NCI-H748 (cell line): ENCODE results near the gene TSFM.

Experiments
- DNase-seq: peaks from one replicate; lab custom pipeline; 2025; ENCODE audit not compliant: unreplicated experiment; lab: John Stamatoyannopoulos, UW

TSFM gene

DNA sequence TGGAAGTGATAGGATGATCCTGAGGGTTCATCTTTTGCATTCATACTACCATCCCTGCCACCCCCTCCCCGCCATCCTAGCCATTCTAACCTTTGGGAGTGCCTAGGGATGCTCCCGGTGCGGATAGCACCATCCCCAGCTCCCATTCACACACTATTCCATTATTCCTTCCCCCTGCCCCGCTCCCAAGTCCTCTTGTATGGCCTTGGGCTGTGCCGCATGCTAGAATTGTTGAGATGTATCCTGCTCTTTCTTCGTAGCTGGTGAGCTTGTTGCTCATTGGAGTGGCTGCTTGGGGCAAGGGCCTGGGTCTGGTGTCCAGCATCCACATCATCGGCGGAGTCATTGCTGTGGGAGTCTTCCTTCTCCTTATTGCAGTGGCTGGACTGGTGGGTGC, 37.1 kb upstream of the TSFM start:
- peak; percentile 38 for DNase-seq

DNA sequence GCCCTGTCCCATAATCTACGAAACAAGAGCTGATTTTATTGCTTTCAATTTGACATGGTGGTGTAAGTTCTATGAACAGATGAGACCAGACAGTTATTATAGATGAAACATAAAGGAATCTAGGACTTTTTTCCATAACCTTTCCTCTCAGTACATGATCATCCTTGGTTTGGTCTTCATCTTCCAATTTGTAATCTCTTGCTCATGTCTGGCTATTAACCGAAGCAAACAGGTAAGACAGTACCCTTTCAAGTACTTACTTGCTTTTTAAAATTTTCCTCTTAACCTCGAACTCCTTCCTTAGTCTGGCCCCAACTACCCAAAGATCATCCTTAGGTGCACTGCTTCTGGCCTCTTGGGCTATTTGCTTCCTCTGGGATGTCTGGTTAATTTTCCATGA, 36.6 kb upstream of the TSFM start:
- no peak for DNase-seq

DNA sequence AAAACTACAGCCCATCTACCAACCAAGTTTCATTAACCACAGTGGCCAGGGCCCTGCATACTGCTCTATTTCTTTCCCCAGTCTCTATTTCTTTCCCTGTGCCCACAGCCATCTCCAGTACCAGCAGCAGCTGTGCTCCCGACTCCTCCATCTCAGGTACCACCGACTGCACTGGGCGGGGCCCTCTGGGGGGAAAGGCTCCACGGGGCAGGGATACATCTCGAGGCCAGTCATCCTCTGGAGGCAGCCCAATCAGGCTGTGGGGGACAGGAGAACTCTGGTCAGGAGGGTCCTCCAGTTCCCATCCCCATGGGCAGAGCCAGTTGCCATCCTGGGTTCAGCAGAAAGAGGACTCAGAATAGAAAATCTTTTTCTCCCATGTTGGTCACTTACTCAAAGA, 33.5 kb upstream of the TSFM start:
- DNase-seq, result no peak

DNA sequence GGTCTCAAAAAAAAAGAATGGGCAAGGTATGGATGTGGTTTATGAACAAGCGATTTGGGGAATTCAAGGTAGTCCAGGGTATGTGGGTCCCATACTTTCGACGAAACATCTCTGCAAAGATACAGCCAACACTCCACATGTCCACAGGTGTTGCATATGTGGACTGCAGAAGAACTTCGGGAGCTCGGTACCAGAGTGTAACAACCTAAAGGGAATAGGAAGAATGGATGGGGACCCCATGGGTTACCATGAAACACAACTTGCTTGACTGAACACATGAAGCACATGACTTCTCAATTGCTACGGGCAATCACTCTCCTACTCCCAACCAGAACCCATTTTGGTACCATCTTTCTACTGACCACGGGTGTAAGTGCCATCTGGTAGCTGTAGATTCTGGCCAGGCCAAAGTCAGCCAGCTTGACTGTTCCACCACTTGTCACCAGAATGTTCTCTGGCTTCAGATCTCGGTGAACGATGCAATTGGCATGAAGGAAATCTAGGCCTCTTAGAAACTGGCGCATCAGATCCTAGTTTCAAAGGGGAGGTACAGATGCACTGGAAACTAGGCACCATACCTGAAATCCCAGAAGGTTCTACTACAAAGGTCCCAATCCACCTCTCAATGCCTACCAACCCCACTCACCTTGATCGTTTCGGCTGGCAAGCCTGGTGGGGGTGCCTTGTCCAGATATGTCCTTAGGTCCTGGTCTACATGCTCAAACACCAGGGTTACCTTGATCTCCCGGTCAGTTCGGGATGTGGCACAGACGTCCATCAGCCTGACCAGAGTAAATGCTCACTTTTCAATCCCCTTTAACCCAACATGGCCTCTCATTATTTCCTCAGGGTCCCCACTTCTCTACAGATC, 31.8 kb upstream of the TSFM start:
- no peak for DNase-seq

DNA sequence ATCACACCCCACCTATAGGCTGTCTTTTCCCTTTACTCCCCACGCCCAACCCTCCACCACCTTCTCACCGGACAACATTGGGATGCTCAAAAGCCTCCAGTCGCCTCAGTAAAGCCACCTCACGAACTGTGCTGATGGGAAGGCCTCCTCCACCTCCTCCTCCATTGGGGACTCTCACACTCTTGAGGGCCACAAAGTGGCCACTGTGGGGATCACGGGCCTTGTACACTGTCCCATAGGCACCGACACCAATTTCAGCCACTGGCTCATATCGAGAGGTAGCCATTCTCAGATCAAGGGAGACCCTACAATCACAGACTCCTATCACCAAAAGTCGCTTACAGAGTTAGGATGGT, 31.2 kb upstream of the TSFM start:
- DNase-seq, result peak; percentile 37

DNA sequence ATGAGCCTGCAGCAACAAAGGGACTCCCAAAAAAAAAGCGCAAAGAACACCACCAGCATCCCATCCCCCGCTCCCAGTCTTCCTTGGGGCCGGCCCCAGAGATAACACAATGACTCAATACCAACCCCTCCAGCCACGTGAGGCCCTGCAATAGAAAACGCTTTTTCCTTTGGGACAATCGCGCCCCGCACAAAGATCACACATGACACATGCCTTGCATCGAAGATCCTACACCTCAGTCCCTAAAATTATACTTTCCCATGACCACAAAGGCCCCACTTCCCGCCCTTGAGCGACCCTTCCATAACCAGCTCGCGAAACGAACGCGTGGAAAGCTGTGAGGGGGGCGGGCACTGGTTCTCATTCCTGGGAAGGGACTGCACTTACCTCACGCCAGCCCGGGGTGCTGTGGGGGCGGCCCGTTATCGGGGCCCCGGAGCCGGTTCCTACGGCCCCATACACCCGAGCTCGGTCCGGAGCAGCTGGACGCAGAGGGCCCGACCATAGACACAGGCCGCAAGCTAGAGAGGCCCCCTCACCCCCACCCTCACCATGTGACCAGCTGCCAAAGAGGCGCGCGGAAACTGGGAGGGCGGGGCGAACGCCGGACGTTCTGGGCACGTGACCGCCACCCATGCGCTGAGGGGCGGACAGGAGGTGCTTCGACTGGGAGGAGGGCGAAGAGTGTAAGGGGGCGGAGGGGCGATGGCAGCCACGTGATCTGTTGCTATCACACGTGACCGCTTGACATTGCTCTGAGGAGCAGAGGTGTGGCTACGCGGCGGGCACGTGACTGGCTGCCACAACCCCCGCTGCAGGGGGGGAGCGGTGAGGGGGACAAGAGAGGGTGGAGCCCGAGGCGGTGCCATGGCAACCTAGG, 30.6 kb upstream of the TSFM start, which contains the start of gene CDK4:
Gene CDK4 (minus strand): TSS at position 523 of the 880 bp plus-strand sequence. CDS start 593 bp downstream, outside the sequence.
- peak; percentile 100 for DNase-seq

DNA sequence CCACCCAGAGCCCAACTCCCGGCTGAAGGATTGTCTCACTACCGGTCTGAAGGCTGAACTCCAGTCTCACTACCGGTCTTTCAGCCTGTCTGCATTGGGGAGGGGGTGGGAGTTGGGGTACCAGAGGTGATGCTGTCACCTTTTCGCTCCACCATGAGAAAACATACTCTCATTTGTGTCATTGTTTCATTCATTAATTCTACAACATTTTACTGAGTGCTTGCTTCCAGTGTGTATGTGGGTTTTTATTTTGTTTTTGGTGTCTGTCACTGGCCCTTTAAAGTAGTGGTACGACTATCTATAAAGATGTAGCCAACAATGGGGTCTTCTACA, 30.0 kb upstream of the TSFM start:
- no peak for DNase-seq

DNA sequence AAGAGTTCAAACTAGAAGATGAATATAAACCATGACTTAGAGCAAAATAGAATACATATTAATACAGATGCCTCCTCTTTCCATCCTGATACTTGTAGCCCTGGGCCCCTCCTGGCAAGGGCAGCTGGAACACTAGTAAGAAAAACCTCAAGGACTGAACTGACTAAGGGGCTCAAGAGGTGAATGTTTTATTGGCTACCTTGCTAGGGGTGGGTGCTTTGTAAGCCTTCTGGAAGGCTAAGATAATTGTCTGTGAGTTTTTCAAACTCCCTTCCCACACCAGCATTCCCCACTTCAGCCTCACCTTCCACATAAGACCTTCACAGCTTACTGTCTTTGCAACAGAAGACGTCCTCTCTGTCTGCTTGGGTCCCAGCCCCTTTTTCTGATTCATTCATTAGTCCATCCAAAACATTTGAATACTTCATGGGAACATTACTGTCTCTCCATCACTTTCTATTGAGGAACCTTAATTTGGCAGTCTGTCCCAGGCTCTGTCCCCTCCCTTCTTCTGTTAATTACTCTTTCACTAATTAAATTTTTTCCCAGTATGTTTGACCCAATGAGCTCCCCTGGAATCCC, 28.7 kb upstream of the TSFM start:
- DNase-seq, result no peak

DNA sequence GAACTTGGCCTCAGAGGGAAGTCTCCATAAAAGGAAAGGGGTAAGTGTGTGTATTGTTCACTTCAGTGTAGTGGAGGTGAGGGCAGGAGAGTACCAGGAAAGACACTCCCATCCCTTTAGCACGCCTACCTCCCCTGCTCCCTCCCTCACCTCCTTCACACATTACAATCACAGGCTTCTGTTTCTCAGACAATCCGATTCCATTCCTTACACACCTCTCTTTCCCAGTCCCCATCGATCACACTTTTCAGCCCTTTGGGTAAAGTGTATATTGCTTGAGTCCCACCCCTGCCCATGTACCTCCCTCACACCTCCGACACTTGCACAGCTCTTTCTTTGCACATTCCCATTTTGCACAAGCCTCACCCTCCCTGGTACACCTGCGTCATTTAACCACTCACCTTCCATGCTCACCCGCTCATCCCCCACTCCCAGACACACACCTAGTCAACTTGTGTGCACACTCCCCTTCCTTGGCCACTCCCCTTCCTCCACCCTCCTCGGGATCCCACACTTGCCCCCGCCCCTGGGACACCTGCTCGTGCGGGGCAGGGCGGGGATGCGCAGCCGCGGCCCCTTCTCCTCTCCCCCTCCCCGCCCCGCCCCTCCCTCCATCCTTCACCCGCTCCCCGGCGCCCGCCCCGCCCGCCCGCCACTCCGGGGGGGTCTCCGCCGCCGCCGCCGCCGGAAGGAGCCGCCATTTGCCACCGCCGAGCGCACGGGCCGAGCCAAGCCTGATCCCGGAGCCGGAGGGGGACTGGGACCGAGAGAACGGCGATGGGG, 28.0 kb upstream of the TSFM start, which contains the start of gene MARCHF9:
Gene MARCHF9 (plus strand): TSS at position 693 of the 783 bp plus-strand sequence. CDS start 426 bp downstream, outside the sequence.
- DNase-seq, result peak; percentile 94

DNA sequence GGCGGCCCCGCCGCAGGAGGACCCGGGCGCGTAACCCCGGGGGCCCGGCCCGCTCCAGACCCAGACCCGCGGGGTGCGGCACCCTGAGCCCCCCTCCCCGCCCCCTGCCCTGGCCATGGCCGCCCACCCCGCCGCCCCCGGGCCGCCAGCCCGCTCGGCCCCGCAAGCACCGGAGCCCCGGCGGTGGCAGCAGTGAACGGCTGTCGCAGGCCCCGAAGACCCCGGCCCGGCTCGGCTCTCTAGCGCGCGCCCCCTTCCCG, 27.5 kb upstream of the TSFM start:
- DNase-seq, result no peak

DNA sequence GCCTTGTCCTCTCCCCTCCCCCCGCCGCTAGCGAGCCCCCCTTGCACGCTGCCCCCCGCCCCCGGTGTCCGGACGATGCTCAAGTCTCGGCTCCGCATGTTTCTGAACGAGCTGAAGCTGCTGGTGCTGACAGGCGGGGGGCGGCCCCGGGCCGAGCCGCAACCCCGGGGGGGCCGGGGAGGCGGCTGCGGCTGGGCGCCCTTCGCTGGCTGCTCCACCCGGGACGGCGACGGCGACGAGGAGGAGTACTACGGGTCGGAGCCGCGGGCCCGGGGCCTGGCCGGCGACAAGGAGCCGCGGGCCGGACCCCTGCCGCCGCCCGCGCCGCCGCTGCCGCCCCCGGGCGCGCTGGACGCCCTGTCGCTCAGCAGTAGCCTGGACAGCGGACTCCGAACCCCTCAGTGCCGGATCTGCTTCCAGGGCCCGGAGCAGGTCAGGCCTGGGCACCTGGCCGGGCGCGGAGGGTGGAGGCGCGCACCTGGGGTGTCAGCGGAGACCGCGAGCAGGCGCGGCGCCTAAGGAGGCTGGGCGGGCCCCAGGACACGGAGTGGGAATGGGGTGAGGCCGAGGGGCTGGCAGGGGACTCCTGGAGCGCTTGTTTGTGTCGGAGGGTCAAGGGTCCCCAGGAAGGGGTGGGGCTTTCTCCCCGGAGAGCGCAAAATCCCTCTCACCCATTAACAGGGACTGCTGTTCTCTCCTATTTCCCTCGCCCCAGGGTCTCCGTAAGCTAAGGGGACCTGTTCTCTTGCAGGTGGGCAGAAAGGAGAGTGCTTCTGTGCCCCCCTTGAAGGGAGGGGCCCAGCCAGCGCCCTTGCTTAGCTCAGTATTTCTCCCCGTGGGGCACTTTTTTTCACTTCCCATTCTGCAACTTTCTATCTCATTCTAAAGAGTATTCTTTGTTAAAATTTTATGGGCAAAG, 26.9 kb upstream of the TSFM start:
- DNase-seq, result peak; percentile 54

DNA sequence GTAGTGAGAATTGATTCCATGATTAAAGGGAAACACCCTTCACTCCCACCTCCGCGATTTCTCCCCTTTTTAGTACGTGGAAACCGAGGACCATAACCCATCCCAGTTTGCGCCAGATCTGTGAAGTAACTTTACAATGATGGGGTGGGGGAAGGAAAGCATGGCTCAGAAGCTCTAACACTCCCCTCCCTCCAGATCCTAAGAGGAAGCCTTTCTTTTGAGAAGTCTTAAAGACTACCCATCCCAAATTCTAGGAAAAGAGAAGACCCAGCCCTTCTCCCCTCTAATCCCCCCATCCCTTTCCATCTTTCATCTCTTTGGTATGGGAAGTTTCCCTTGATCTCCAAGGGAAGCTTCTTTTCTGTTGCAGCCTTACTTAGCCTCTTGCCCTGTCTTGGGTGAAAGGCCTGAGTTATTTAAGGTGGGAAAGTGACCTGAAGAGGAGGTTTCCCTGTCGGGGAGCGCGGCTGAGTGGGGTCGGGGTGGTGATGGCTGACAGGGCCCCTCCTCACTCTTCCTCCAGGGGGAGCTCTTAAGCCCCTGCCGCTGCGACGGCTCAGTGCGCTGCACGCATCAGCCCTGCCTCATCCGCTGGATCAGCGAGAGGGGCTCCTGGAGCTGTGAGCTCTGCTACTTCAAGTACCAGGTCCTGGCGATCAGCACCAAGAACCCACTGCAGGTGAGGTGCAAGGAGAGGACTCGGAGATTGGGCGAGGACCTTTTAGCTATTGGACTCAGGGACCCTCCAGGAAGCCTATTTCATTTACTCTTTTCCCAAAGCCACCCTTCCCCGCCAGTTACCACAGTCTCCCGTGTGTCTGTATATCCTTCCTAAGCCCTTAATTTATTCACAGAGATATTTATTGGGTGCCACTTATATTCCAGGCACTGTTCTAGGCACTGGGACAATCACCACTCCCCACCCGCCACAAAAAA, 25.9 kb upstream of the TSFM start:
- DNase-seq, result peak; percentile 69

DNA sequence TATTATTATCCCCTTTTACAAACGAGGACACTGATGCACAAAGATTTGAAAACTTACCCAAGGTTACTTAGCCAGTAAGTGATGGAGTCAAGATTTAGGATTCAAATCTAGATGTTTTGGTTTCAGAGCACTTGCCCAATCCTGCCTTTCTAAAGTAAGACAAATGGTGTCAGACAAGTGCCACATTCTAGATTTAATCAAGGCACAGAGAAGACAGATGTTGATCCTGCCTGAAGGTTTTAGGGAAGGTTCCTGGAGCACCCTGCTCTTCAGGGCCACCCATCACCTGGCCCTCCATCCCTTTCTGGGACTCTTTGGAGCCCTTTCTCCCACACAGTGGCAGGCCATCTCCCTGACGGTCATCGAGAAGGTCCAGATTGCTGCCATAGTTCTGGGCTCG, 24.8 kb upstream of the TSFM start:
- no peak for DNase-seq

DNA sequence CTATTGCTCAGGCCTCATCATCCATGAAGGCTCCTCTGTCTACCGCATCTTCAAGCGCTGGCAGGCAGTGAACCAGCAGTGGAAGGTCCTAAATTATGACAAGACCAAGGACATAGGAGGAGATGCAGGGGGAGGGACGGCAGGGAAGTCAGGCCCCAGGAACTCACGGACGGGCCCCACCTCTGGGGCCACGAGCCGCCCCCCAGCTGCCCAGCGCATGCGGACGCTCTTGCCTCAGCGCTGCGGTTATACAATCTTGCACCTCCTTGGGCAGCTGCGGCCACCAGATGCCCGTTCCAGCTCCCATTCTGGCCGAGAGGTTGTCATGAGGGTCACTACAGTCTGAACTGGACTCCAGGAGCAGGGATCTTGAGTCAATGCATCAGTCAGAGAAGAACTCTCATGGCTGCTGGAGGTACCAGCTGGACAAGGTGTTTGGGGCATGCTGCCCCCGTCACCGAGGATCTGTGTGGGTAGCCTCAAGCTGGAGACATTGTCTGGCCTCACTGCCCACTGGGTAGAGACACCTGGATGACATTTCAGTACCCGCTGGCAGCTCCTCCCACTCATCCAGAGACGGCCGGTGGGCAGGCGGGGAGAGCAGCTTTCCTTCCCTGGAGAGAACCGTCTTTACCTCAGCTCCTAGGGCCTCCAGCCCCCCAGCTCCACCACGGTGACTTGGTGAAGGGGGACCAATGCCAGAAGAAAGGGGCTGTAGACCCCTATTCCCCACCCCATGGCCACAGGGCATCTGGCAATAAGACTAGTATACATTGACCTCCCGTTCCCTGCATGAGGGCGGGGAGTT, 23.8 kb upstream of the TSFM start:
- DNase-seq, result no peak

DNA sequence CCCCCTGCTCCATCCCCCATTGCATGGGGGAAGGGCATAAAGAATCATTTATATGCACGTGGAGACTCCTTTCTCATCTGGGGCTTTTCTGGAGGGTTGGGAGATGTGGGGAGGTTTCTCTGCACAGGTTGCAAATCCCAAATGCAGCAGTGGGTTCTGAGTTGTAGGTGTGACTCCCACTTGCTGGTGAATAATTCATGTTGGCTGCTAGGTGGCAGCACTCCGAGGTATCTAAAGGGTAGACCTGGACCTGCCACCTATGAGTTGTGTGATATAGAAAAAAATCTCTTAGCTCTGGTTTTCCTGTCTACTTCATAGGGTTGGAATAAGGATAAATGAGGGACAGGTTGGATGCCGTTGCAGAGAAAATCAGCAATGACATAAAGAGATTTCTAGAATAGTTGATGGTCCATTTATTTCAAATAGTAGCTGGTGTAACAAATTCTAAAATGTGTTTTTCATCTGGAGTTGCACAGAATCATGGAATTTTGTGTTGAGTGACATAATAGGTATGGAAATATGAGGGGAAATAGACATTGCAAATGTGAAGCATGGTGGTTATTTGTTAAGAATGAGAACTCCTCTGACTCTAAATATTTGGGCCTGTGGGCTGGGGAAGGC, 23.1 kb upstream of the TSFM start:
- peak; percentile 37 for DNase-seq

DNA sequence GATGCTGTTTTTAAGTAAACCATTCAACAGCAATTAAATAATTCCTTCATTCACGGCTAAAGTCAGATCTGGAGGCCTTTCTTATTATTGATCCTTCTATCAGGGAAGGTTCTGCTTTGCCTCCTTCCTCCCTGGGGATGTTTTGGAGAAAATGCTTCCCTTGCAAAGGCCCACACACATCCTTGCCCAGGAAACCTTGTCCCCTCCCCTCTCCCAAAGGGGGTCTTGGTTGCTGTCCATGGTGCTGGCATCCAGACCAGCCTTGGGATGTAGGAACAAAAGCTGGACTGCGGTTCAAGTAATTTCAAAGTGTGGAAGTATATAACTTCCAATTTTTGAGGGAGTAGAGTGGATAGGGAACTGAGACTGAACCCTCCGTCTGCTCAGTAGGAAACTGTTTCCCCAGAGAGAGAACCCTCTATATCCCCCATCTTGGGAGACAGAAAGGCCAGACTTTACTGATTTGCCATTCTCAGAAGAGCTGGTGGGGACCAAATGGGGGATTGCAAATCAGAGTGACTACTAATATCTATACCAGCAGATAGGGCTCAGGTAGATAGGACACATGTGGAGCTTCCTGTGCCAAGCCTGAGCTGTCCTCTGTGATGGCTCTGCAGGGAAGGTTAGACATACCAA, 22.1 kb upstream of the TSFM start:
- no peak for DNase-seq

DNA sequence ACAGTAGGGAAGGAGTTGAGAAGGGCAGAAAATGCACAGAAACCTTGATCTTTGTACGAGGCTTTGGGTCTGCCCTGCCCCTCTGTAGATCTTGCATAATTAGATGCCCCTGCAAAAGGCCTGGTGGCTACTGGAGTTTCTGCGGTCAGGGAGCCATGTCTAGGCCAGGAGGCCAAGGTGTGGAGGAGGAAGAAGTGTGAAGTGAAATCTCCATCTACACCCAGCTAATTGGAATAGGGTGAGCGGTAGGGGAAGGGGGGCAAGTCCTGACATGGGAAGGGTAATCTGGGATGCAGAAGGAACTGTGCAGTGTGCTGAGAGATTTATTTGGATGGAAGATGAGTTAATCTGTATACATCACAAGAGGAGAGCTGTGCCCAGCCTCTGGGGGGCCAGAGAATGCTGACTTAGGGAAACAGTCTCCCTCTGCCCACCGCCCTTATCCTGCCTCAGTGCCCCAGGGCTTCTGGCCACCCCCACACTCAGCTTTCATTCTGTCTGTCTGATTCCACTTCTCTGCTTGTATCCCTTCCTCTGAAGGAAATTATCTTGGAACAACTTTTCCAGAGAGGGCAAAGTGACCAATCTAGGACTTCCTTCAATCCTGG, 21.1 kb upstream of the TSFM start:
- DNase-seq, result no peak
